Measurements from ENCODE around the gene LSM3.

The LSM3 gene

GRCh38 chr3:14178247-14179113, at the start of gene LSM3, which contains the start of gene XPC:
Gene LSM3, plus strand, starts transcription at chr3:14178817. Its CDS starts 44 bp downstream, at chr3:14178861.
Gene XPC, minus strand, starts transcription at chr3:14178601. Its CDS starts 33 bp downstream, at chr3:14178568.
- DNase-seq (ENCODE audit: low read depth in 4 of 4, low spot score in 1 of 4), result peak; percentile 91 to 96 (median 94)

GRCh38 chr3:14129296-14129695, 49.3 kb upstream of the LSM3 start:
- no peak for DNase-seq (ENCODE audit: low read depth in 4 of 4, low spot score in 1 of 4)

GRCh38 chr3:14130230-14130629, 48.4 kb upstream of the LSM3 start:
- DNase-seq (ENCODE audit: low read depth in 4 of 4, low spot score in 1 of 4), result no peak

- DNase-seq (ENCODE audit: low read depth in 4 of 4, low spot score in 1 of 4), result no peak
Measured at GRCh38 chr3:14130707-14131106, 47.9 kb upstream of the LSM3 start.

DNA sequence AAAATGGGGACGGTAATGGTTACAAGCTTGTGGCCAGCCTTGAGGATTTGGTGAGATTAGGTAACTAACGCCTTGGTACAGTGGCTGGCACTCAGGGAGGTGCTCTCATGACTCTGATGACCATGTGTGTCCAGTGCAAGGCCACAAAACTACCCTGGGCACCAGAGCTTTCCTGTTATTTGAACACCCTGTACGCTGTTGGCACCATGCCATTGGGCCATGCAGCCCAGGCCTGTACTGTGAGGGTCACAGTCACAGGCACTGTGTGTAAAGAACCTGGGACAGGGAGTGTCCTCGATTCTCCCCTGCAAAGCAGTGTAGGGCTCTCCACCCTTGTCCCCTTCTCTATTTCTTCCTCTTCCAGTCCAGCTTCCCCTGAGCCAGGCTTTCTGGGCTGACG, 47.5 kb upstream of the LSM3 start:
- no peak for DNase-seq (ENCODE audit: low read depth in 4 of 4, low spot score in 1 of 4)

GRCh38 chr3:14132120-14132519, 46.5 kb upstream of the LSM3 start:
- DNase-seq (ENCODE audit: low read depth in 4 of 4, low spot score in 1 of 4), result no peak

GRCh38 chr3:14132689-14133088, 45.9 kb upstream of the LSM3 start:
- DNase-seq (ENCODE audit: low read depth in 4 of 4, low spot score in 1 of 4), result no peak

DNA sequence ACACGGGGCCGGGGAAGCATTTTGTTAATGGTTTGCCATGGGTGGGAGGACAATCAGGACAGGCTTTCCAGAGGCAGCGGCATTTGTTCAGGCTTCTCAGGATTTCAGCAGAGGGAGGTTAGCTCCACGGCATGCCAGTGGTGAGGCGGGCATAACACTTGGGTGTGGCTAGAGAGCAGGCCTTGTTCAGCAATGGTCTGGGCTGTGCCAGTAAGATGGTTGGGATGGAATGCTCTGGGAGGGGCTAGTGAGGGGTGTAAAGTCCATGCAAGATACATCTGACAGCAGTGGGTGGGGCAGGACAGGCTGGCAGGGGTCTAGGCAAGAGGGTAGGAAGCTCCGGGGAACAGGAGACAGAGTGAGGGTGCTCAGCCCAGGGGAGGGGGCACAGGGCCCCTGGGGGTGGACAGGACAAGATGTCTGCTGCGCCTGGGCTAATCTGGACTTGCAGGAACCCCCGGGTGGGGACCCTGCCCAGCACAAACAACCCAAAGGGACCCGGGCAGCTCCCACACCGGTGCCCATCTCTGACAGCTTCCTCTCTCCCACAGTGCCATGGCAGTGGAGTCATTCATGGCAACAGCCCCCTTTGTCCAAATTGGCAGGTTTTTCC, 45.3 kb upstream of the LSM3 start:
- no peak for DNase-seq (ENCODE audit: low read depth in 4 of 4, low spot score in 1 of 4)

DNA sequence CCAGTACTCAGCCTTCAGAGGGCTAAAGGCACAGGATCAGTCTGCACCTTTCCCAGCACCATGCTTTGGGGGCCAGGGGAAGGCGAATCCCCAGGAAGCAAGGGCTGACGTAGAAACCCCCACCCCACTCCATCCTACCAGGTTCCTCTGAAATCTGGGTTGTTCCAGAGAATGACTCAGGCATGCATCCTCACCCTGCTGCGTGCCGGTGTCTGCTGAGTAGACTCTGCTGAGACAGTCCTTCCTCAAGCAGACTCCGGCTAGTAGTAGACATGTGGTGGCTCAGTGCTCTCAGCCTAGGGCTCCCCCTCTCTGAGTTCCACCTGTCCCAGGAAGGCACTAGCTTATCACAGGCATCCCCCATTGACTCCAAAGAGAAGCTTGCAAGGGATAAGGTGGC, 44.7 kb upstream of the LSM3 start:
- DNase-seq (ENCODE audit: low read depth in 4 of 4, low spot score in 1 of 4), result no peak

DNA sequence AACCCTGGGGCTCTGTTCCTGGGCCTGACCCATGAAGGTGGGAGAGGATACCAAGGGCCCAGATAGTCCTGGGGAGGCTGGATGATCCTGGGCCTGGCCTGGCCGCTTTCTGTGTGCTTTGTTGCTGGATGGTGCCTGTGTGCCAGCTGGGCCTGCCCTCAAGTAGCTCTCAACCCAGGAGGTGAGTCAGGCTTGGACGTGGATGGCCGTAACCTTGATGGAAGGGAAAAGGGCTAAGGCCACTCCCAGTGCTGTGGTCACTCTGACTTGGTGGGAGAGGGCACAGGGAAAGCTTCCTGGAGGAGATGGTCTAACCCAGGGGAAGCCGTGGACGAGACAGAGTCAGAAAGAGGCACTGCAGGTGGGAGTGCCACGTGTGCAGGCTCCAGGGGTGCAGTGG, 44.3 kb upstream of the LSM3 start:
- DNase-seq (ENCODE audit: low read depth in 4 of 4, low spot score in 1 of 4), result no peak

GRCh38 chr3:14135581-14135980, 43.0 kb upstream of the LSM3 start:
- DNase-seq (ENCODE audit: low read depth in 4 of 4, low spot score in 1 of 4), result no peak

GRCh38 chr3:14137004-14137403, 41.6 kb upstream of the LSM3 start:
- DNase-seq (ENCODE audit: low read depth in 4 of 4, low spot score in 1 of 4), result no peak

DNA sequence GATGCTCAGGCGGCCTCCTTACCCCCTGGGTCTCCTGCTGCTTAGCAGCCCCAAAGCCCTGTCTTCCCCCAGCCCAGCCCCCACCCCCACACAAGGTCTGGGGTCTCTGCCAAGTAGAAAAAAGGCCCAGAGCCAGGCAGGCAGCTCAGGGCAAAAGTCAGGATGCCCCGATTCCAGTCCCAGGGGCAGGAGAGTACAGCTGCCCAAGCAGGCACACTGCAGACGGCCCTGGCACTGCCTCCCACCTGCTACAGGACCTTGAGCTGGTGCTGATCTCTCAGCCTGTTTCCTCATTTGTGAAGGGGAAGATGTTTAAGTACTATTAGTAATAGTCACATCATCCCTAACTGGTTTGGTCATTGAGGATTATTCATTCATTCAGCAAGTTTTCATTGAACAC, 41.2 kb upstream of the LSM3 start:
- DNase-seq (ENCODE audit: low read depth in 4 of 4, low spot score in 1 of 4), result no peak

DNA sequence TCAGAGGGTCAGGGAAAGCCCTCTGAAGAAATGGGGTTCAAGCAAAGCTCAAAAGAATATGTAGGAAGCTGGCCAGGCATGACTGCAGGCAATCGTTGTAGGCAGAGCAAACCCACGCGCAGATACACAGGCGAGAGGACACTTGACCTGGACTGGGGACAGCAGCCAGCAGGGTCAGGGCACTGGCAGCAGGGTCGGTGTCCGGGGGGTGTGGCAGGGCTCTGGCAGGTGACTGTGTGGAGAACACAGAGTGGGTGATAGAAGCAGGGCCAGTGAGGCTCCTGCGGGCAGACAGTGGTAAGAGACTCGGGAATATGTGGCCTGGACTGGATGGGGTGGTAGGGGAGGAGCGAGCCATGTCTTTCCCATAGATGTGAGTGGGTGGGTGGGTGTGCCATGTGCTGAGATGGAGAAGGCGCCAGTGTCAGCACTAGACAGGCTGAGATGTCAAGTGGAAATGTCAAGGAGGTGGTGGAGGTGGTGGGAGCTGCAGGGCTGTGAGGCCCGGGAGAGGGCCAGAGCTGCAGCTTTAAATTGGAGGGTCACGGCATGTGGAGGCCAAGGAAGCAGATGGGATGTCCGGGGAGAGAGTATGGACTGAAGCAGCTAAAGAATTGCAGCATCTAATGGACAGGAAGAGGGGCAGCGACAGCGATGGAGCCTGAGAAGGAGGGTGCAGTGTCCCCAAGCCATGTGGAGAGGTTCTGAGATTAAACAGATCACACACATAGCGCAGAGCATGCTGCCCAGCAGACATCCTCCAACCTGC, 40.3 kb upstream of the LSM3 start:
- no peak for DNase-seq (ENCODE audit: low read depth in 4 of 4, low spot score in 1 of 4)

DNA sequence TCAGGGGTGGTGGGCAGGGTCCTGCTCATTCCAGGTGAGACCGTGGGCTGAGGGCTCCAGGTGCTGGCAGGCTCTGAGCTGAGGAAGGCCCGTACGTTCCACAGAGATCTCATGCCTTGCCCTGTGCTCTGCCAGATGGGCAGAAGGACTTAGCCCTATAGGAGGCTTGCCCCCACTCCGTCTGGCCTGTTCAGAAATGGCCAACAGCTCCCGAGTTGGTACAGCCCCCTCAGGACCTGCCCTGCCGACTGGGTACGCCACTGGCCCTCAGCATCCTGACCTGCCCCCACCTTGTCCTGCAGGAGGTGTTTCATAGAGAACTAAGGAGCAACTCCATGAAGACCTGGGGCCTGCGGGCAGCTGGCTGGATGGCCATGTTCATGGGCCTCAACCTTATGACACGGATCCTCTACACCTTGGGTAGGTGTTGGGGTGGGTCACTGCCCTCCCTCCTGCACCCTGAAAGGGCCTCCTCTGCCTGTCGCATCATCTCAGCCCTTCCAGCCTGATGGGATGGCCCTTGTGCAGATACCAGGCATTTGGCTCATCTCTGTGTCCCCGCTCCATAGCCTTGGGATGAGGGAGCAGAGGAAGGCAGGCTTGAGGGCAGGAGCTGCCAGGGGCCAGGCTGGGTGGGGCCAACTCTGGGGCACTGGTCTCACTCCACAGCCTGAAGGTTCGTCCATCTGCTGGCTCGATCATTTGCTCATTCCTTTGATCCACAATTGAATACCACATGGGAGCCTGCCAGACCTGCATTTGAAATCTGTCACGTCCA, 39.5 kb upstream of the LSM3 start:
- DNase-seq (ENCODE audit: low read depth in 4 of 4, low spot score in 1 of 4), result no peak

DNA sequence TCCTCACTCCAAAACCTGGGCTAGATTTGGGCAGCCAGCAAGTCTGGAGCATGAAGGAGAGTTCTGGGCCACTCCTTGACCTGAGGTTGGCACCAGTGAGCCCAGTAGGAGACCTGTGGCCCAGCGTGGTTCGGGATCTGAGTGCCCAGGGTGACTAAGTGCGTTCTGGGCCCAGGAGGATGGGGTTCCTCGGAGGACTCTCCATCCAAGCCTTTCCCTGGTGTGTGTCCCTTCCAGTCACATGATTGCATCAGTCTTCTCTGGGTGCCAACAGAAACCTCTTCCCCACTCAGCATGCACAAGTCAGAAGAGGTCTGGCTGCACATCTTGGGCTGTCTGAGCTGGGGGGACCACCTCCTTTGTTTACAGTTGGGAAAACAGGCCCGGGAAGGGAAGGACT, 38.8 kb upstream of the LSM3 start:
- no peak for DNase-seq (ENCODE audit: low read depth in 4 of 4, low spot score in 1 of 4)

DNA sequence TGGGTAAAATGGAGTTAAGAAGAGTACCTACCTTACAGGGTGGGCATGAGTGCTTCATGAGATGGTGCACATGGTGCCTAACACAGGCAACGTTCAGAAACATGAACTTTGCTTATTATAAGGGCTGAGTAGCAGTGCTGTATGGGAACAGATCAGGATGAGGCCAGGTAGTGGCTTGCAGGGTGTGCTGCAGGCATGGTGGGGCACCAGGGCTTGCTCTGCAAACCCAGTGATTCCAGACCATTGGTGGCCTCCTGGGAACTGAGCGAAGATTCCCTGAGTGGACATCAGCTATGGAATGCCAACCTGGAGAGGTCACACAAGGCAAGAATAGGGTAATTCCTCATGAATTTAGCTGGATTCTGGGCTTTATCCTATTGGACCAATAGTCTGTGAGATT, 37.9 kb upstream of the LSM3 start:
- DNase-seq (ENCODE audit: low read depth in 4 of 4, low spot score in 1 of 4), result no peak

DNA sequence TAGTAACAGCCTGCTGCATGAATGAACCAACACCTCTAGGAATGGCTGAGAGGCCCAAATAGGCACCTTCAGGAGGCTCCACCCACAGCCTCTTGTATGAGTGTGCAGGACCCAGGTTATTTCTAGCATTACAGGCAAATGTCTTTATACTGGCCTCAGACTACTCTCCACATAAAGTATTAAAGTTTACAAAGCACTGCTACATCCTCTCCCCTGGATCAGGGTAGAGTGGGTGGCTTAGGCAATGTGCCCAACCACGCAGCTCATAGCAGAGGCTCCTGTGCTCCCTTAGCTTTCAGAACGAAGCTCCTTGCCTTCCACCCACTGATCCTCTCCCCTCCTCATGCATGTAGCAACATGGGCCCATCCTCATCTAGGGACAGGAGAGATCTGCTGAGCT, 37.5 kb upstream of the LSM3 start:
- no peak for DNase-seq (ENCODE audit: low read depth in 4 of 4, low spot score in 1 of 4)

DNA sequence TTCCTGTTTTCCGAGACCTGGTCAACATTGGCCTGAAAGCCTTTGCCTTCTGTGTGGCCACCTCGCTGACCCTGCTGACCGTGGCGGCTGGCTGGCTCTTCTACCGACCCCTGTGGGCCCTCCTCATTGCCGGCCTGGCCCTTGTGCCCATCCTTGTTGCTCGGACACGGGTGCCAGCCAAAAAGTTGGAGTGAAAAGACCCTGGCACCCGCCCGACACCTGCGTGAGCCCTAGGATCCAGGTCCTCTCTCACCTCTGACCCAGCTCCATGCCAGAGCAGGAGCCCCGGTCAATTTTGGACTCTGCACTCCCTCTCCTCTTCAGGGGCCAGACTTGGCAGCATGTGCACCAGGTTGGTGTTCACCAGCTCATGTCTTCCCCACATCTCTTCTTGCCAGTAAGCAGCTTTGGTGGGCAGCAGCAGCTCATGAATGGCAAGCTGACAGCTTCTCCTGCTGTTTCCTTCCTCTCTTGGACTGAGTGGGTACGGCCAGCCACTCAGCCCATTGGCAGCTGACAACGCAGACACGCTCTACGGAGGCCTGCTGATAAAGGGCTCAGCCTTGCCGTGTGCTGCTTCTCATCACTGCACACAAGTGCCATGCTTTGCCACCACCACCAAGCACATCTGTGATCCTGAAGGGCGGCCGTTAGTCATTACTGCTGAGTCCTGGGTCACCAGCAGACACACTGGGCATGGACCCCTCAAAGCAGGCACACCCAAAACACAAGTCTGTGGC, 36.8 kb upstream of the LSM3 start:
- no peak for DNase-seq (ENCODE audit: low read depth in 4 of 4, low spot score in 1 of 4)

- no peak for DNase-seq (ENCODE audit: low read depth in 4 of 4, low spot score in 1 of 4)
Measured at GRCh38 chr3:14142567-14143270, 35.9 kb upstream of the LSM3 start.

Data from stimulated activated CD4-positive, alpha-beta T cell treated with anti-CD3 and anti-CD28 coated beads, Interleukin-1b, Interleukin-23, amount 100 ng/mL, for 24 hours (primary cell).